HG03432 (cell line): ENCODE data around the gene CLIC6.

Experiments used
- ATAC-seq: cut with Tn5 transposase; IDR thresholded peaks from one replicate; pipeline ENCODE4 v1.9.1; 2021; ENCODE audit warnings: mild to moderate bottlenecking, moderate library complexity; ENCODE audit not compliant: unreplicated experiment

The CLIC6 gene

DNA sequence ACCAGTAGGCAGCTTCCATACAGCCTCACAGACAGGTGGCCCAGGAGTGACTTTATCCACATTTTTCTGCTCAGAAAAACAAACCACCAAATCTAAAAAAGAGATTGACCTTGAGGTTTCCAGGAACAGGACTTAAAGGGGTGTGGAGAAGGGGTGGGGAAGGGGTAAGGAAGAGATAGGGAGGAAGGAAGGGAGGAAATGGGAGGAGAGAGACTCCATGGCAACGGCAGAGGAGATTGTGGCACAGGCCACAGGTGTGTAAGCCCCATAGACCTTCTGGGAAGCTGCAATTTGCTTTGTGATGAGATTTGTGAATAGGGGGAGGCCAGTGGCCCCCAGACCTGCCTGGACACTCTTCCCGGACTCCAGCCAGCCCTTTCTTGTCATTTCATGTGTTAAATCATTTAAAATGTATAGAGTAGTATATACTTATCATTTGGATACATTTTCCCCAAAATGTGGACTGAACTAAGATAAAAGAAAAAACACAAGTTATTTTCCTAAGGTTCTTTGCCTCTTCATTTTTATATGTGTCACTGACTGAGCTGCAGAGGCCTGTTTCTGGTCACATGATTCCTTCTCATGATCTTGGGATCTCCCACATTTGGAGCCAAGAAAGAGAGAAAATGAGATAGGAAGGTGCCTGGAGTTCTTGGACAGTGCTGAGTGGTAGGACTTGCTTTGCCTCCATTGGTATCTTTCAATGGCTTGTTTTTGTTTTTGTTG is 55.5 kb downstream of the CLIC6 start:
- ATAC-seq, result no peak

- no peak for ATAC-seq
Measured at GRCh38 chr21:34724857-34725195, 56.0 kb downstream of the CLIC6 start.

GRCh38 chr21:34726627-34727337 is 58.0 kb downstream of the CLIC6 start:
- no peak for ATAC-seq

- ATAC-seq, result no peak
Measured at GRCh38 chr21:34728479-34728878, 59.7 kb downstream of the CLIC6 start.

DNA sequence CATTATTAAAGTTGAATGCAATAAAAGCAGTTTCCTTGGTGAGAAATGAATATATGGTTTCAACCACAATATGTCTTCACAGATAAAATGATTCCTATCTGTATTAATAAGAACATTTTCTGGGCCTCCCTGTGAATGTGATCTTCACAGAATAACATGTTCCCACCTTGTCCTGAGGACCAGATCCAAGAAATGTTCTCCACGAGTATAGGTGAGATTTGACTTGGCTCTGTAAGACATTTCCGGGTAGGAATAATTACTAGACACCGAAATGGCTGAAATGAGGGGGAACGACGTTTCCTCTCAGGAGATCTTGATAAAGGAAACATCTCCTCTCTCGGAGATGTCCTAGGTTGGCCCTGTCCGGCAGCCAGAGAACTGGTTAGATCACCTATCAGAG is 61.4 kb downstream of the CLIC6 start:
- ATAC-seq, result no peak

DNA sequence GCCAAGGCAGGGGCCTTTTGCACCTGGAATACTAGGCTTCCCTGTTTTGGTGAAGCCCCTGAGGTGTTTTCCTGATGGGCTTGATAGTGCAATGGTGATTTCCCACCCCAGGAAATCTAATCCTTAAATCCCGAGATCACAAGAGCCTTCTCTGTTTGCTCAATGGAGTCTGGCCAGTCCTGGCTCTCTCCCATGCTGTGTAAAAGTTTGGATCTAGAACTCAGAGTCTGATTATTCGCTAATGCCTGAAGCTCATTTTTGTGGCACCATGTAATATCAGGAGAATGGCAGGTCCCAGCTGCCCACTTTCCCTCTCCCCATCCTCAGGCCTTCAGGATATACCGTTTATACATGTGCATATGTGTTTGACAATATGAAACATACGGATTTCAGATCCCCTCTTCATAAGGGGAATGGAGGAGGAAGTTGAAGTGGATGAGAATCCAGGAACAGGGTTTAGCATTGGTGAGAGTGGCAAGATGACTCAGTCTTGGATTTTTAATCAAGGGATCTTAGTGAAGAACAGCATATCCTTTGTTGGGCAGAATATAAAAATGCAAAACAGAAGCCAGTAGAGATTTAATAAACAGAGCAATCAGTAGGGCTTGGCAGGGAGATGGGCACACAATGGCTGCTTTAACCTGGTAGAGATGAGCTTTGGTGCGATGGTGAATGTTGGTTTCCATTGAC is 62.1 kb downstream of the CLIC6 start:
- no peak for ATAC-seq

DNA sequence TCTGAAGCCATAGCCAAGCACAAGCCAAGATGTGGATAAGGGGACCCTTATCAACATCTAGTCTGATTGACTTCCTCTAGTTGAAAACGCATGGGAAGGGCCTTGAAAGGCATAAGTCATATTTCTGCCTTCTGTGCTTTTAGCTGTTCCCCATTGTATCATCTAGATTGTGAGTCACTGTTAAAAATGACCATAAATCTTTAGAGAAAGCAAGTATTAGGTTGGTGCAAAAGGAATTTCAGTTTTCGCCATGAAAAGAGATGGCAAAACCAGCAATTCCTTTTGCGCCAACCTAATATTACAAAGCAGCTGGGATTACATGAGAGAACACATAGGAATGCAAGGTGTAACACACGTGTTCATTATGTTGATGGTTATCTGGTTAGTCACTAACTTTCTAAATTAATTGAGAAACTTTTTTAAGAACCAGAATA is 63.6 kb downstream of the CLIC6 start:
- ATAC-seq, result no peak

- ATAC-seq, result no peak
Measured at GRCh38 chr21:34733852-34734251, 65.1 kb downstream of the CLIC6 start.

- ATAC-seq, result no peak
Measured at GRCh38 chr21:34734696-34735095, 65.9 kb downstream of the CLIC6 start.

DNA sequence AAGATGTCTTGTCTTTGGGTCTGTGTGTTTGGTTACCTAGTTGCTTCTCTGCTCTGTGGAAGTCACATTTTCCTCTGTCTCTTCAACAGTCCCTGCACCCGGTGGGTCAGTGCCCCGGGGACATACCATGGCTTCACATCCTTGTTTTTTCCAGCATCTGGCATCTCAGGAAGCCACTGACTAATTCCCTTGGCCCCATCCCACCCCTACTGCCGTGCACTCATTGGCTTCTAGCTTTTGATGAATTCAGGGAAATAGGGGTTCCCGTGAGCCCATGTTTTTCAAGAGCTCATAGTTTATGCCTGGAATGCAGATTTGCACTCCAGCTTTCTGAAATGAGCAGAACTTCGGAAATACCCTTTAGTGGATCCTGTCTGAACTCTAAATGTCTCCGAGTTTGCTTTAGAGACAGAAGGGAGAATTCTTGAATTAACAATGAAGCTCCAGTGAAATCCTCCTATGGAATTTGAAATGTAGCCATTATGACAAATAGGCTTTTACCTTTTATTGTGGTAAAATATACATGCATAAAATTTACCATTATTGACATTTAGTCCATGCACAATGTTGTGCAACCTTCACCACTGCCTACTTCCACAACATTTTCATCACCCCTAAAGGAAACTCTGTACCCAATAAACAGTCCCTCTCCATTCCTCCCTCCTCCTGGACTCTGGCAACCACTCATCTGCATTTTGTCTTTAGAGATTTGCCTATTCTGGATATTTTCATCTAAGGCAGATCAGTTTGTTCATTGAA is 67.5 kb downstream of the CLIC6 start:
- no peak for ATAC-seq

GRCh38 chr21:34737115-34737514 is 68.3 kb downstream of the CLIC6 start:
- ATAC-seq, result no peak

- ATAC-seq, result no peak
Measured at GRCh38 chr21:34740198-34740597, 71.4 kb downstream of the CLIC6 start.

DNA sequence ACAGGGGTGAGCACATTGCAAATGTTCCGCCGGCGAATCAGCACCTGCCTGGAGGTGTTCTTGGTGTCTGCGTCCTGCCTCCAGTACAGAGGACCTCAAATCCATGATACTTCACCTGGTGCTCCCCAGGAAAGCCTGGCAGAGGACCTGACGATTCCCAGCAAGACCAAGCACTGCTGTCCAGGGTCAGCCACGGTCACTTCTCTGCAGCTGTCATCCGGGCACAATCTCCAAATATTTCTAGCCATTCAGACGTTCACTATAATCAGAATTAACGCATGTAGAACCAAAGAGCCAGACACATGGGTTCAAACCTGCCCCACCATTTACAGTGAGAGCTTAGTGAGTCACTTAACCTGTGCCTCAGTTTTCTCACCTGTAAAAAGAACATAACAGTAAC is 74.5 kb downstream of the CLIC6 start:
- no peak for ATAC-seq

- no peak for ATAC-seq
Measured at GRCh38 chr21:34743831-34744230, 75.0 kb downstream of the CLIC6 start.

- ATAC-seq, result no peak
Measured at GRCh38 chr21:34744801-34745200, 76.0 kb downstream of the CLIC6 start.

DNA sequence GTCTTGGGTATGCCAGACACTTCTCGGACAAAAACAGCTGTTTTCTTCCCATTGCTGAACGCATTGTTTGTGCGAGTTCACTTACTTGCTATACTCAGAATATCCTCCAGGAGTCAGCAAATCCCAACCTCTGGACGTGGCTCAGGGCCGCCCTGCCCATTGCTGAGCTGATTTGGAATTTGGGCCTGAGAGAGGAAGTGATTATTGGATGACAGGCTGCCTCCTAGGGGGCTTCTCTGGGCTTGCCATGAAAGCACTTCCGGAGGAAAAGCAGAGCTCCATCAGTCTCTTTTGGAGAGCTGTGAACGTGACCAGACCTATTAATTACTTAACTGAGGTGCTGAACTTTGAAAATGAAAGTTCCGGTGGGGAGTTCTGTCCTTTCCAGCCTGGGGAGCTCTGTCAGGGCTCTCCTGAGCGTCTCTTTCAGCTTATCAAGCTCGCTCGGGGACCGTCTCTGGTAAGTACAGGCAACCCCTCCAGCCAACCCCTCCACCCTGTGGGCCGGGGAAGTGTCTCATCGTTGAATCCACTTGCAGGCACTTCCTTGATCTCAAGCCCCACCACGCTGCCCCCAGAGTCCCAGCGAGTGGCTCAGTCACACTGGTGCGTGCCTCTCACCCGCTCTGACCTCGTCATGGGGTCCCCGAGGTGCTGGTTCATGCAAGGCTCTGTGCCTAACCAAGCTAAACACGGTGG is 76.9 kb downstream of the CLIC6 start:
- ATAC-seq, result peak; percentile 64

GRCh38 chr21:34748862-34749261 is 80.1 kb downstream of the CLIC6 start:
- no peak for ATAC-seq

DNA sequence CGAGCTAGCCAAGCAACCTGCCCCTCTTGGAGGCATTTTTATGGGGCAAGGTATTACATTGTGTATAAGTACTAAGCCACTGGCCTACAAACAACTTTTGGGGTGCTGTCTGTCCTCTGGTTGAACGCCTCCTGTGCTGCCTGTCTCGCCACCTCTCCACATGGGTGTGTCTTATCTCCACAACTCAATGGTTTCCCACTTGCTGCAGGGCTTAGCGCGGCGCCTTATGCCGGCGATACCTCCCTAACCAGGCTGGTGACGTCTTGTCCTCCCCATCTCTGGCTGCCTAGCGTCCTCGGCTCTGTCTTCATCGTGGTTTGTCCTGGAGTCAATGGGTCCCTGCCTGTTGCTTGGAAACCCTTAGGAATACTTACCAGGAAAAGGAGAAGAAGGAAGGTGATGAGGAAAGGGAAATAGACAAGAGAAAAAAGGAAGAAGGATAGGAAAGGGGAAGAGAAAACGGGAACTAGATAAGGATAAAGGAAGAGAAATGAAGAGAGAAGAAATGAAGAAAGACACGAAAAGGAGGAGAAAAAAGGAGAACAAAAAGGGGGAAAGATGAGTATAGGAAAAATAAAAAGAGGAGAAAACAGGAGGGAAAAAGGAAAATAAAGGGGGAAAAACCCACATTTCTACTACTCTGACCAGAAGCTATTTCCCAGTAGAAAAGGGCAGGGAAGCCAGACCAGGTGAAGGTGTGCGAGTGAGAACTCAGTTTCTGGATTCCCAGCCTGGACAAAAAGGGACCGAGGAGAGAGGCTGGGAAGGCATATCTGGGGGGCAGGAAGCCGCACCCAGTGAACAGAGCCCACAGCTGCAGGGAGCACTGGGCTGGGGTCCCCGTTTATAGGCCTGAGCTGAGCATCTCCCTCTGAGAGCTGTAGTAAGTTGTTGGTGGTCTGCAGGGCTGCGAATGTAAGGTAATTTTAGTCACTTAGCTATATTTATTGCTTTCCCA is 86.2 kb downstream of the CLIC6 start:
- no peak for ATAC-seq

DNA sequence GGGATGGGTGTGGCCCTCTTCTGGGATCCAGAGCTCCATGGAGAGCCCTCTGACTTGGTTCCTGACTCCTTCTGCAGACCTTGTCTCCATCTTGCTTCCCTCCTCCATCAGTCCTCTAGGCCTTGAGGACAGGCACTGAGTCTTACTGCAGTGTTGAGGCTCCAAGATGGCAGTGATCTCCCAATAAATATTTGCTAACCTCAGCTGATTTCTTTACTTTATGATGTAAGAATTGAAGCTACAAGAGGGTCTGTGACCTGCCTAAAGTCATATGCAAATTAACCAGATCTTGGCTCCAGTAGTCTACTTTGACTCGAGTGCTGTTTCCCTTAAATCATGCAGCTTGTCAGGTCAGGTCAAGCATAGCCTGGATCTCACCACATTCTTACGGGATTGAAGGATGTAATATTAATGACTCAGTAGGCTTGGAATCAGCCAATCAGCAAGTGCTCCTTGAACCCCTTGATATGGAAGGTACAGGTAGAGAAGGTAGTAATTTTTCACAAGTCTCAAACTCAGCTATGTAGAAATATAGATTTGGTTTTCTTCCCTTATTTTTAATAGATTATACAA is 93.0 kb downstream of the CLIC6 start:
- no peak for ATAC-seq
